Suppressor macrophage treated with lipopolysaccharide for 1 hour (primary cell): ENCODE measurements around the gene ZNF518A.
"Not testable (repeated sequence)": the region's sequence is repeated elsewhere in the genome, so short reads cannot be mapped to it uniquely, and the experiment has no call there.

ENCODE experiments used
- DNase-seq, 3 donors: peaks; one replicate each; pipeline ENCODE4 v3.0.0-alpha.2; 2020 to 2022

ZNF518A gene

GRCh38 chr10:96137567-96137966 is 7.5 kb downstream of the ZNF518A start:
- DNase-seq = no peak

DNA sequence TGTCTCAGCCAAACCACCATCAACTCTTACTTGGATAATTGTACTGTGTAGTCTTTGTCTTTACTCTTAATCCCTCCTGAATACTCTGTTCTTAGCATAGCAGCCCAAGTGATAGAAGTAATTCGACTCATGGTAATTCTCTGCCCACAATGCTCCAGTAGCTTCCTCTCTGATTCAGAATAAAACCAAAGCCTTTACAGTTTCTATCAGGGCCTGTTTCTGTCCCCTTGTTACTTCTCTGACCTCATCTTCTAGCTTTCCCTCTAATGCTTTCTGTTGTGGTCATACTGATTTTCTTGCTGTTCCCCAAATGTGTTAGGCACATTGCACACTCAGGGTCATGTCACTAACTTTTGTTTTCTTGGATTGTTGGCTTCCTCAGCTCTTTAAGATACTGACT is 8.0 kb downstream of the ZNF518A start:
- DNase-seq = peak; percentile 12 to 47 (median 32)

DNA sequence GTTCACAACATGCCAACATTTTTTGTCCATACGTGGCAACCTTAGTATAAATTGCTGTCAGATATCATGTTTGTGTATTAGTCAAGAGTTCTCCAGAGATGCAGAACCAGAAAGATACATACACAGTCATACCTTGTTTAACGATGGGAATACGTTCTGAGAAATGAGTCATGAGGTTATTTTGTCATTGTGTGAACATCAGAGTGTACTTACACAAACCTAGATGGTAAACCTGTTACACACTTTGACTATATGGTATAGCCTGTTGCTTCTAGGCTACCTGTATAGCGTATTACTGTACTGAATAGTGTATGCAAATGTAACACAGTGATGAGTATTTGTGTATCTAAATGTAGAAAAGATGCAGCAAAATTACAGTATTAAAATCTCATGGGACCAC is 22.3 kb downstream of the ZNF518A start:
- no peak for DNase-seq

DNA sequence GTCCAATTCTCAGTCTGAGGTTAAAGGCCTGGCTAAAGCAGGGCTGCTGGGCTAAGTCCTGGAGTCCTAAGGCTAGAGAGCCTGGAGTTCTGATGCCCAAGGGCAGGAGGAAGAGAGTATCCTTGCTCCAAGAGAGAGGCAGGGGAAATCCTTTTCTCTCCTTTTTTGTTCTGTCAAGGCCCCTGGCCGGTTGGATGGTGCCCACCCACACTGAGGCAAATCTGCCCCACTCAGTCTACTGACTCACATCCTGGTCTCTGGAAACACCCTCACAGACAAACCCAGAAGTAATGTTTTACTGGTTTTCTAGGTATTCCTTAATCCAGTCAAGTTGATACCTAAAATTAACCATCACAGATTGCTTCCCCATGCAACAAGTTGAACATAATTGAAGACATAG is 23.0 kb downstream of the ZNF518A start:
- no peak for DNase-seq

DNA sequence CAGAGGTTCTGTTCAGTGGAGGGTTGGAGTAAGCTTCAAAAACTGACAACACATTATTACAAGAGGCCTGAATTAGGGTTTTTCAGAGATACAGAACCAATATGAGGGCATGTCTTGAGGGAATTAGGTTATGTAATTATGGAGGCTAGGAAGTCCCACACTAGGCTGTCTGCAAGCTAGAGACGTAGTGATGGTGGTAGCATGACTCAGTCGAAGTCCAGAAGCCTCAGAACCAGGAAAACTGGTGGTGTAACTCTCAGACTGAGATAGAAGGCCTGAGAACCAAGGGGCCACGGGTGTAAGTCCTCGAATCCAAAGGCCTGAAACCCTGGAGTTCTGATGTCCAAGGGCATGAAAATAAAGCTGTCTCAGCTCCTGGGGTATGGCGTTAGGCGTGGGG is 35.6 kb downstream of the ZNF518A start:
- DNase-seq = no peak

DNA sequence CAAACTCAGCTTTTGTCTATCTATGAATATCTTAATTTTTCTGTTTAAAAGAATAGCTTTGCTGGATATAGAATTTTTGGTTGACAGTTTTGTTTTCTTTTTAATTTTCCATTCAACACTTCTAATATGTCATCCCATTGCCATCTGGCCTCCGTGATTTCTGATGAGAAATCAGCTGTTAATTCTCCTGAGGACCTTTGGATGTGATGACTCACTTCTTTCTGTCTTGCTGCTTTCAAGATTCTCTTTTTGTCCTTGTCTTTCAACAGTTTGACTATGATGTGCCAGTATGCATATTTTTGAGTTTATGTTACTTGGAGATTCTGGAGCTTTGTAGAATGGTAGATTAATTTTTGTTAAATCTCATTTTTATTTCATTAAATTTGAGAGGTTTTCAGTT is 38.4 kb downstream of the ZNF518A start:
- DNase-seq = no peak

GRCh38 chr10:96170230-96170629 is 40.1 kb downstream of the ZNF518A start:
- DNase-seq = no peak

DNA sequence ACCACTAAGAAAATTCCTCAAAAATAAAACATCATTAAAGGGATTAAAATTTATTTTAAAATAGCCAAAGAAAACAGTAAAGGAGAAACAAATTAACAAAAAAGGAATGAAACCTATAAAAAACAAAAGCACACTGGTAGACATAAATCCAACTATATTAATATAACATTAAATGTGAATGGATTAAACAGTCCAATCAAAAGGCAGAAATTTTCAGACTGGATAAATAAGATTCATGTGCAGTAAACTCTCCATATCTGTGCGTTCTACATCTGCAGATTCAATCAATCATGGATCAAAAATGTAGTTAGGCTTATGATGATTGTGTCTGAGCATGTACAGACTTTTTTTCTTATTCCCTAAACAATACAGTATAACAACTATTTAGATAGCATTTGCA is 42.6 kb downstream of the ZNF518A start:
- no peak for DNase-seq

DNA sequence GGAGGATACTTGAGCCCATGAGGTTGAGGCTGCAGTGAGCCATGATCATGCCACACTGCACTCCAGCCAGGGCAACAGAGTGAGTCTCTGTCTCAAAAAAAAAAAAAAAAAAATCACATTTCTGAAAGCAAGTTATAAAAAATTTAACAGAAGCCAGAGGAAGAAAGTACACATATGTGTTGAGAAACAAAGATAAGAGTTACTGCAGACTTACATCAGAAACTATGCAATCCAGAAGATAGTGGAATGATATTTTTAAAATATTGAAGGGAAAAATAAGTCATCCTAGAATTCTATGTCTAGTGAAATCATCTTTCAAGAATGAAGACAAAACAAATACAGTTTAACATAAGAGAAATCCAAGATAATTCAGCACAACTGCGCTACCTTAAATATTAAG is 46.9 kb downstream of the ZNF518A start:
- no peak for DNase-seq

DNA sequence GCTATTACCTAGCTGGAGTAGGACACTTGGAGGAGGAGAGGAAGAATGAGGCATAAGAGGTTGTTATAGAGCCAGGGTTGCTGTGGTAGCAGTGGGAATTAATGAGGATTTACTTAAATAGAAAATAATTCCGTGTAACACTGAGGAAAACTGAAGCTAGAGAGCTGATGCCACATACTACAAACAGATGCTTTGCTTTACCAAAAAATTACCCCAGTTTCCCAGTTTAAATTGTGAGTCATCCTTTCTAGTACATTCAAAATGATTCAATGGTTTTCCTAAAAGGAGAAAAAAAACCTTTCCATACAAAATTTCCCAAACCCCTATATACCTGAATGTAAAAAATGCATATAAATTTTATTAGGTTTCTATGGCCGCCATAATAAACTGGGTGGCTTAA is 58.3 kb downstream of the ZNF518A start:
- DNase-seq = no peak

DNA sequence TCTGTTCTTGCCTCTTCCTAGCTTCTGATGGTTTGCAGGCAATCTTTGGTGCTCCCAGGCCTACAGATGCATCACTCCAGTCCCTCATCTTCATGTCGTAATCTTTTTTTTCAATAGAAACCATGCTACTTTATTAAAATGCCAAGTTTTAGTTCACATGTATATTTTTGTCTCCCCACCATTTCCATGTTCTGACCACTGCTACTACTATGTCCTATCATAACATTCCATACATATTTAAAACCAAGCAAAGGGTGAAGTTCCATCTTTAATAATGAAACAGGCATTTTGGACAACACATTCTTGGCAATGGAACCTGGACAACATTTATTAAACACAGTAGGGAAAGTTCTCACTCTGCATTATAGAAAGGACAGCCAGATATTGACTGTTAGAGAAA is 58.8 kb downstream of the ZNF518A start:
- DNase-seq = no peak

- not testable (repeated sequence) for DNase-seq
Measured at GRCh38 chr10:96189505-96189904, 59.4 kb downstream of the ZNF518A start.

DNA sequence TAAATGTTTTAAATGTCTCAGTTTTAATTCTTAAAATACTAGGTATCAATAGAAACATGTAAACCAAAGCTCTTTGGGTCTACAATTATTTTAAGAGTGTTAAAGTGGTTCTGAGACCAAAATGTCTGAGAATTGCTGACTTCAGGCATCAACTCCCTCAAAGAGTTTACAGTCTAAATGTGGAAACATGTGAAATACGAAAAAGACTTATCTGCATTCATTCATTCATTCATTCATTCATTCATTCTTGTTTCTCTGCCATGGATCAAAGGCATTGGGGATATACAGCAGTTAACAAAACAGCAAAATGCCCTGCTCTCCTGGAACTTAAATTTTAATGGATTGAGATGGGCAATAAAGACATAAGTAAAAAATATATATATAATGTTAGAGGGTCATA is 71.4 kb downstream of the ZNF518A start:
- no peak for DNase-seq

DNA sequence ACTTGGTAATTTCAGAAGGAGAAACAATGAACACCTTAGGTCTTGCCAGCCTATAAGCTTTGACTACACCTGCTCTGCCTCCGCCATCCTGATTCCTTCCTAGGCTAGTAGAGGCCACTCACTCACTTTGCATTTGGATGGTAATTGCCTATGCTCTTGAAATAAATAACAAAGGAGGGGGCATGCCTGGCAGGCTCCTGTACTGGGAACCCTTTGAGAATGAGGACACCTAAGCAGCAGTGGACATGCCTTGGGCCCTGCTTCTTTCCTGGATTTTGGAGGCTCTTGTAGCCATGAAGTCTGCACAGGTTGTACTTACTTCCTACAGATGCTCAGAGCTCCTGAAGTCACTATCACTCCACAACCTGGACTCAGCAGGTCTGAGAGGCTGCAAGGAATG is 75.5 kb downstream of the ZNF518A start:
- no peak for DNase-seq

DNA sequence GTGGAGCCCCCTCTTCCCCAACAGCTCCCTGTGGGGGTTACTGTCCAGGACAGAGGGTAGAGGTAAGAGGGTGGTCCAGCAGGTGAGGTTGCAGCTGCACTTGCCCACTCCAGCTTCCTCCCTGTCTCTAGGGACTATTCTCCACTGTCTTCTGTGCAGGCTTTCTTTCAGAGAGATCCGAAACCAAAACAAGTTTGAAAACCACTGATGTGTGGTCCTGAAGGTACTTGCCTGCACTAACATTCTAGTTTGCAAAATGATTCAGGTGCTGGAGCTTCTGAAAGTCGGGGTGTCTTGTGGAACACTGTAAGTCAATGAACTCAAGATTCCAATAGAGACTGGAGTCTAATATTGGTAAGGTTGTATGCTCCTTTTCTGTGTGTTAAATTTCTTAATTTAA is 78.2 kb downstream of the ZNF518A start:
- no peak for DNase-seq

GRCh38 chr10:96208946-96209345 is 78.8 kb downstream of the ZNF518A start:
- DNase-seq = no peak

- DNase-seq = peak; percentile 37 to 54 (median 51)
Measured at GRCh38 chr10:96211764-96212163, 81.7 kb downstream of the ZNF518A start.

- no peak for DNase-seq
Measured at GRCh38 chr10:96212911-96213310, 82.8 kb downstream of the ZNF518A start.
